Measurements from ENCODE around the gene SMOC1. TPM values are rescaled to one million over a fixed set of nuclear protein-coding genes. Genes with fewer than 3 reads are reported as not detected.
A peak's percentile ranks its signal among the peaks of the same experiment; 100 is the strongest.

The SMOC1 gene
- total RNA-seq, 1 donor from 2014 or later, result not detected

DNA sequence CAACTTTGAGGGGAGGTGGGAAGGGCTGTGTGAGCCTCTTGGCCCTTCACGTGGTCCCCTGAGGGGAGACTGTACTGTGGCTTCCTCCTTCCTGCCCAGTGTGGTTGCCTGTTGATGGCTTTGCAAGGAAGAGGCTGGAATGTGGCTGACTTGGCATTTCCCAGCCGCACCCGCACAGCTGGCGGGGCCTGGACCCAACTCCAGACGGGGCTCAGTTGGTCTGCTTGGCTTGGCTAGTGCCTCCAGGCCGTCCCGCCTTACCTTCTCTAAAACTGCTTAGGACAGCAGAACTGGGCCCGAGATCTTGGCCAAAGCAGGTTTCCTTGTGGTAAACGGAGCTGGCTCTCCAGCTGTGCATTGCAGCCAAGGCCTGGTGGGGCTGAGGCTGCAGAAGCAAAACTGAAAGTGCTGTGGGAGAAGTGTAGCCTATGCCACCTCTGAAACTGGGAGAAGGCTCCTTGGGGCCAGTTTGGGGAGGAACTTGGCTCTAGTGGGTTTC, 139.5 kb downstream of the SMOC1 start:
- TF ChIP-seq, protein P1, sequence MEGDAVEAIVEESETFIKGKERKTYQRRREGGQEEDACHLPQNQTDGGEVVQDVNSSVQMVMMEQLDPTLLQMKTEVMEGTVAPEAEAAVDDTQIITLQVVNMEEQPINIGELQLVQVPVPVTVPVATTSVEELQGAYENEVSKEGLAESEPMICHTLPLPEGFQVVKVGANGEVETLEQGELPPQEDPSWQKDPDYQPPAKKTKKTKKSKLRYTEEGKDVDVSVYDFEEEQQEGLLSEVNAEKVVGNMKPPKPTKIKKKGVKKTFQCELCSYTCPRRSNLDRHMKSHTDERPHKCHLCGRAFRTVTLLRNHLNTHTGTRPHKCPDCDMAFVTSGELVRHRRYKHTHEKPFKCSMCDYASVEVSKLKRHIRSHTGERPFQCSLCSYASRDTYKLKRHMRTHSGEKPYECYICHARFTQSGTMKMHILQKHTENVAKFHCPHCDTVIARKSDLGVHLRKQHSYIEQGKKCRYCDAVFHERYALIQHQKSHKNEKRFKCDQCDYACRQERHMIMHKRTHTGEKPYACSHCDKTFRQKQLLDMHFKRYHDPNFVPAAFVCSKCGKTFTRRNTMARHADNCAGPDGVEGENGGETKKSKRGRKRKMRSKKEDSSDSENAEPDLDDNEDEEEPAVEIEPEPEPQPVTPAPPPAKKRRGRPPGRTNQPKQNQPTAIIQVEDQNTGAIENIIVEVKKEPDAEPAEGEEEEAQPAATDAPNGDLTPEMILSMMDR (IDR thresholded peaks at IDR 0.05), result no peak
- DNase-seq (no peak), ATAC-seq (ENCODE audit: low read depth) (no peak)
- H3K9me3 Mint-ChIP-seq, result no peaks in the 10 kb centered on the region
- CTCF ChIA-PET, result interaction anchor here (1.4 kb wide), 1 partner anchor 9 kb away, joined by 5 read pairs; no protein-coding TSS in a partner anchor
- H3K4me3 Mint-ChIP-seq, result peak overlapping the region; percentile 22
- intact Hi-C loops (cut with micrococcal nuclease), result no loop called here
- H3K36me3 Mint-ChIP-seq (ENCODE audit: low read depth), result no peaks in the 10 kb centered on the region
- POLR2A ChIA-PET, result no interaction called here
- peaks cover 5% of the 10 kb centered on the region for H3K27me3 Mint-ChIP-seq
- H3K4me1 Mint-ChIP-seq, result peaks cover 8% of the 10 kb centered on the region
- H3K27ac Mint-ChIP-seq, result no peak overlapping the region

DNA sequence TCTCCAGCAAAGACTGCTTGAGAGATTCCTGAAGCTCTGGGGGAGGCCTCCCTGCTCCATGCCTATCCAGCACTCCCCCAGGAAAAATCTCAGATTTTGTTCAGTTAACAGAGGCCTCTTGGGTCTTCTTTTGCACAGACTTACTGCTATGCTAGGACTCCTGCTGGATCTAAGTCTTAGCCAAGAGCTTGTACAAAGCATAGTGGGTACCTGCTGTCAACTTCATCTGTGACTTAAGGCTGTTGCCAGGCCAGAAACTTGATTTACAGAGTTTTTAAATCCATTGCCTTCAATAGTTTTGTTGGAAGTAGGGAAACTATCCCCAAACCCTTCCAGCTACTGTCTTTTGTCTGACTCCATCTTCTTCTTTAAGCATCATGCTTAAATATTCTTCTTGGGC, 140.5 kb downstream of the SMOC1 start:
- Mint-ChIP-seq H3K9me3 (no peaks in the 10 kb centered on the region), H3K27ac (no peak overlapping the region), H3K36me3 (ENCODE audit: low read depth) (no peaks in the 10 kb centered on the region), H3K4me1 (peaks cover 8% of the 10 kb centered on the region), H3K27me3 (peaks cover 5% of the 10 kb centered on the region), H3K4me3 (no peak overlapping the region)
- POLR2A ChIA-PET, result no interaction called here
- ATAC-seq (ENCODE audit: low read depth) (no peak), DNase-seq (no peak)
- intact Hi-C loops (cut with micrococcal nuclease), result no loop called here
- CTCF ChIA-PET, result interaction anchor here (1.2 to 1.4 kb wide), 3 partner anchors 8 to 15 kb away, joined by 3 to 5 read pairs (median 5); no protein-coding TSS in a partner anchor
- TF ChIP-seq, protein P1 (IDR thresholded peaks at IDR 0.05), result no peak

DNA sequence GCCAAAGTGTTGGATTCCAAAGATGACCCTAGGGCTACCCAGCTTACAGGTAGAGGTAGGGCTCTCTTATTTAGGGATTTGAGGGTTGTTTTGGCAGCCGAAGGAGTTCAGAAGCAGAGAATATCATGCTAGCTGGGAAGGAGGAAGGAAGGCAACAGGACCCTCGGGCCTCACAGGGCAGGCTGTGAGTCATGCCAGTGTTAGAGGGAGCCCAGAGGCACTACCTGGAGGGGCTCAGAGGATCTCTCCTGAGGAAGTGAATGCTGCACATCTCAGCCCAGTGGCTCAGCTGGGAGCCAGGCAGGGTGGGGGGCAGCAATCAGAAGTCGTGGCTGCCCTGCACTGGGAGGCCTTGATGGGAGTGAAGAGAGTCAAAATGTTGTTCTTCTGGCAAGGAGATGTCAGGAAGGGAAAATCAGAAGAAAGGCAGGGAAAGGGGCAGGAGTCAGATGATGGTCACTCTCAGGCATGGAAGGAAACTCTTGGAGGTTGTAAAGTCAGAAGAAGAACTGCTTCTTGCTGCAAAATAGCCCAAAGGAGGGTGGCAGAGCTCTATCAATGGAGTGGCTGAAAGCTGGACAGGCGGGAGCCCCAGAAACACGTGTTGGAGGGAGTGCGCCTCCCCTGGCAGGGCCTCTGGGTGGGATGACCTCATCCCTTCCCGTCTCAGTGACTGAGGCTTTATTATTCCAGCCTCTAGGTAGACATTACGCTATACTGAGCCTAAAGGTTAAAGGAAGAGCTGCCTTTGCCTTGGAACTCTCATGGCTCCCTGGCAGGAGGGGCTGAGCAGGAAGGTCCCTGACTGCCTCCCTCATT, 141.3 kb downstream of the SMOC1 start:
- TF ChIP-seq, protein P1 (IDR thresholded peaks at IDR 0.05), result no peak
- CTCF ChIA-PET, result interaction anchor here (1.2 to 1.4 kb wide), 3 partner anchors 7 to 14 kb away, joined by 3 to 5 read pairs (median 5); no protein-coding TSS in a partner anchor
- ATAC-seq (ENCODE audit: low read depth), result no peak
- Mint-ChIP-seq H3K4me1 (peaks cover 8% of the 10 kb centered on the region), H3K36me3 (ENCODE audit: low read depth) (no peaks in the 10 kb centered on the region), H3K4me3 (no peak overlapping the region), H3K27ac (no peak overlapping the region), H3K27me3 (no peaks in the 10 kb centered on the region), H3K9me3 (no peaks in the 10 kb centered on the region)
- DNase-seq, result no peak
- intact Hi-C loops (cut with micrococcal nuclease), result no loop called here
- POLR2A ChIA-PET, result no interaction called here

DNA sequence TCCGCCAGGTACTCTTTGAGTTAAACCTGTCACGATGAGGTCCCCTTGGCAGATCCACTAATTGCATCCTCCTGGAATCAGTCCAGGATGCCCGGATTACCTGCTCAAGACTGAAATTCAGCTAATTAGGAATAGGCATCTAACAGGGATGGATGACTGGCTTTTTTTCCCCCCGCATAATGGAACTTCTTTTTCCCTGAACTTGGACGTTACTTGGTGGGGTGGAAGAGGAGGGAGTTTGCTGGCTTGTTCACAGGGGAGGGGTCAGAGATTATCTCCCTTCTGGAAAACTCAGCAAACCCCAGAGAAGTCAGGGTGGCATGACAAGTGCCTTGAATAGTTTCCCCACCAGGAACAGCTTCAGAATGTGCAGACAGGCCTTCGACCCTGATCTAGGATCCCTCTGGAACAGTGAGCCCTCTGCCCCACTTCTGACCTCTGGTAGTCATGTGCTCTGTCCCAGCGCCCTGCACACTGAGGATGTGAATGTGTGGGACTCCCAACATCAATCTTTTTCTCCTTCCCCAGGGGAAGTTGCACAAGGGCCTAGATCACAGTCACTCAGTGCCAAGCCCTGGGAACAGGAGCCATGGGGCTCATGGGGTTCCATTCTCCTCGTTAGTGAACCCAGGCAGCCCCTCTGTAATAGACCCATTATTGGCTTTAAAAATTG, 142.5 kb downstream of the SMOC1 start:
- ATAC-seq (ENCODE audit: low read depth) (no peak), DNase-seq (no peak)
- ChIA-PET POLR2A (no interaction called here), CTCF (no interaction called here)
- Mint-ChIP-seq H3K4me3 (no peak overlapping the region), H3K27me3 (no peaks in the 10 kb centered on the region), H3K36me3 (ENCODE audit: low read depth) (no peaks in the 10 kb centered on the region), H3K27ac (no peak overlapping the region), H3K9me3 (no peaks in the 10 kb centered on the region), H3K4me1 (peaks cover 8% of the 10 kb centered on the region)
- intact Hi-C loops (cut with micrococcal nuclease), result no loop called here
- TF ChIP-seq, protein P1 (IDR thresholded peaks at IDR 0.05), result no peak

Measured in activated B cell treated with CpG ODN at 0.5 μM for 24 hours (primary cell).